HG03469 (cell line): Measurements from ENCODE around the gene GRIK3.
"Not testable (repeated sequence)": the region's sequence is repeated elsewhere in the genome, so short reads cannot be mapped to it uniquely, and the experiment has no call there.

Source experiments
- ATAC-seq: cut with Tn5 transposase; IDR thresholded peaks from one replicate; pipeline ENCODE4 v1.9.1; 2021; ENCODE audit warnings: mild to moderate bottlenecking, moderate library complexity, moderate number of reproducible peaks; ENCODE audit not compliant: unreplicated experiment

Gene GRIK3

DNA sequence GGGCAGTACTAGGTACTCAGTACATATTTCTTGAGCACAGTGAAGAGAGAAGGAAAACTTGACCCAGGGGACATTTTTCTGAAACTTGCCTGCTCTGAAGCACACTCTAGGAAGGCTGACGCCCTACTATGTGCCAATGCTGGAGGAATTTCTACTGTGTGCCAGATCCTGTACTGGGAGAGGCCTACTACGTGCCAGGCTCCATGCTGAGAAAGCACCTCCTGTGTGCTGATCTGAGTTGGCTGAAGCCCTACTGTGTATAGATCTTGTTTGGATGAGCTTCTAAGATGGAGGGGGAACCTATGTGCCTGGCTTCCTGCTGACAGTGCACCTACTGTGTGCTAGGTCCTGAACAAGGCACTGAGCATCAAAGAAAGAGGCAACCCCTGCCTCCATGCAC is 86.2 kb downstream of the GRIK3 start:
- no peak for ATAC-seq

DNA sequence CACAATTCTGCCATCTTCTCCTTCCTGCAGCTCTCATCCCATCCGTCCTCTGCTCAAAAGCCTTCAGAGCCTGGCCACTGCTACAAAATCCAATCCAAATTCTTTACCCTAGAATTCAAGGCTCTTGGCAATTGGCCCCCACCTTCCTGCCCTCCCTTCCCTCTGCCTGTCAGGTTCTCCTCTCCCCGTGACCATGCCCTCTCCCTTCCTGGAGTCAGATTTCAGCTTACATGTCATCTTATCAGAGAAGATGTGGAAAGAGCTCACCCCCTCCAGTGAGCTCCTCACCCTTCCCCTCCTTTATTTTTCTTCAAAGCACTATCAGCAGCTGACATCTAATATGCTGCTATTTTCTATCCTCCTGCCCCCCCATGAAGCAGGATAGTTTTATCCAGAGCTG is 86.9 kb downstream of the GRIK3 start:
- ATAC-seq = no peak

DNA sequence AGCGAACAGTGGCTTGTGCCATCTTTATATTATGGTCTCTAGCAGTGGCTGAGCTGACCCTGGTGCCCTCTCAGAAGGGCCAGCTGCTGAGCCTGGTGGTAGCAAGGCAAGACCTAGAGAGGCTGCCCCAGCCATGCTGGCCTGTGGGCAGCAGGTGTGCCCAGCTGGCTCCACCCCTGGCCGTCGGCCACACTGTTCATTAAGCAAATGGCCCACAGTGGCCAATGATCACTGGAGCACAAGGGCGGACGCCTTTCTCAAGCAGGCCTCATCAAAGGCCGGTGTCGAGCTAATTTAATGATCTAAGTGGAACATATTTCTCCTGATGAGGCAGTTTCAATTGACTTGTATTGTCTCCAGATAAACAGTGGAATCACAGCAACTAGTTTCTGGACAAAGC is 89.4 kb downstream of the GRIK3 start:
- no peak for ATAC-seq

DNA sequence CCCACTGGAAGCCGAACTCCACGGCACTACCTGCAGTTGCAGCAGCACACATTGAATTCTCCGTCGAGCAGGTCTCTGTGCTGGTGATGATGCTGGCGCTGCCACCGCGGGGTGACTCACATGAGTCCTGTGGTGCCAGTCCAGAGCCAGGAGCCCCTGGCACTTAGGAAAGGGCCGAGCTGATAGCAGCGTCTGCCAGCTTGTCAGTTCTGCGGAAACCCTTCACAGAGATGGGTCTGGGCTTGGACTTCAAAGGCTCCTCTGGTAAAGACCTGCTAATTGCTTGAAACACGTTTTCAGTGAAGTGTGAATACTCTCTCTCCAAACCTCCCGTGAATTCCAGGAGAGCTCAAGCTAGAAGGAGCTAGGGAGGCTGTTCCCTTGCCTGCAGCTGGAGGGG is 92.2 kb downstream of the GRIK3 start:
- no peak for ATAC-seq

DNA sequence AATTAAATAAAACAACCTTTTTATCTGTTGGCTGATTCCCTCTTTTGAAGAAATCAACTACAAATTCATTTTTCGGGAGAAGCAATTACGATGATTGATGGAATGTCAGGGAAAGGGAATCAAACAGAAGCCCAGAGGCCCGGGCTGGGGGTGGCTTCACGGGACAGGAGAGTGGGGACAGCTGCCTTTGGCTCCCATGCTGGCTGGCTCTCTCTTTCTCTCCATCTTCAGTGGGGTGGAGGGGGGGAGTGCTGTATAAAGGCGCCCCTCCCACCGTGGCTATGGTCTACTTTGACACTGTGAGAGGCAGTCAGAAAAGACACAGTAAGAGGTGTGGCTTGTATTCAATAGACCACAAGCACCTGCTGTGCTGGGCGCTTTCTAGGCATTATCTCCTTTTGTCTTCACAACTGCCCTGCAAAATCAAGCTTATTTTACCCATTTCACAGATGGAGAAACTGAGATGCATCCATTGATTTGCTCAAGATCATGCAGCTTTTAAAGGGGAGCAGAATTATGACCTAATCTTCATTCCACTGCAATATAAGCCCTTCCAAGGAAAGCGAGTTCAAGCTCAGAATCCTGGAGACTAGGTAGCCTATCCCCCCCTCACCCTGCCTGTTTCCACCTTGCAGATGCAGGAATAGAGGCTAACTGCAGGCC is 92.9 kb downstream of the GRIK3 start:
- ATAC-seq = no peak

DNA sequence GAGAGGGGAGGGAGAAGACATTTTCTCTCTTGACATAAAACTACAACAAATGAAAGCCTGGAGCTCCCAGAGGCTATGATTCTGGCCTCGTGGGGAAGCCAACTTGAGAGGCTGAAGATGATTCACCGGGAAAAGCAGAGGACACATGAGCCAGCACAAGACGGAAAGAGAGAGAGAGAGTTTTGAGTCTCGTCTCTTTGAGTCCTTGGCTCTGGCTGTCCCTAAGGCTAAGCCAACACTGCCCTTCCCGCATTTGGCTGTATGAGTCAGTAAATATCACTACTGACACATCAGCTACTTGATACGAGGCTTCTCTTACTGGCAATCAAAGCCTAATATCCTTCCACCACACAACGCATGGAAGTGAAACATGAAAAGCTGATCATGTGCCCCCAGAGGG is 95.5 kb downstream of the GRIK3 start:
- ATAC-seq = no peak

DNA sequence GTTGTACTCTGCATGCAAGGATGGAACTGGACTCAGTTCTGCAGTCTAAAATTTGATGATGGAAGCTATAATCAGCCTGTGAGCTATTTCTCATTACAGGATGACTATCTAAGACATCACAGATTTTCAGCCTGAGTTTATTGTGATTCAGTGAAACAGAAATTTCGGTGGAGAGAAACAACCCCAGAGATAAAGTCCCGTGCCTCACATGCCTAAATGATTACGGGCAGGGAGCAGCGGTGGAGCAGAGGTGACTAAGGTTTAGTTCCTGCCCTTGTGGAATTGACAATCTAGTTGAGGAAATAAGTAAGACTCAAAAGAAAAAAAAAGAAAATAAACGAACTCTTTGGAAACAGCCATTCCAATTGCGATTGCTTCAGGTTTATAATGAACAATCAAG is 96.9 kb downstream of the GRIK3 start:
- ATAC-seq = no peak

DNA sequence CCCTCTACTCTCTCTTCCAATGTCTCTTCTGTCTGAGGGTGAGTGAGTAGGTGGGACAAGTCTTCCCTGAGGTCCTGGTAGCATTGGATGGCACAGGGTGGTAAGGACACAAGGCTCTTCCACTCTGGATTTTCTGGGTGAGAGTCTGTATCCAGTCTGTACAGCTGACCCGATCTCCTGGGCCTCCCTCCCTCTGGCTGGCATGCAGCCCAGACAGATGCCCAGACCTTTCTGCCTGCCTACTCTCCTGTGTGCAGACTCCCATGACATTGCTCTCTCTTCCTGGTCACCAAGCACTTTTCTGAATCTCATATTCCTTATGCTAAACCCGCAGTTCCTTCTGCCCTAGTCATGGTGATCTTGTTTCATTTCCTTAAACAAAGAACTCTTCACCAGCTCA is 100.3 kb downstream of the GRIK3 start:
- no peak for ATAC-seq

DNA sequence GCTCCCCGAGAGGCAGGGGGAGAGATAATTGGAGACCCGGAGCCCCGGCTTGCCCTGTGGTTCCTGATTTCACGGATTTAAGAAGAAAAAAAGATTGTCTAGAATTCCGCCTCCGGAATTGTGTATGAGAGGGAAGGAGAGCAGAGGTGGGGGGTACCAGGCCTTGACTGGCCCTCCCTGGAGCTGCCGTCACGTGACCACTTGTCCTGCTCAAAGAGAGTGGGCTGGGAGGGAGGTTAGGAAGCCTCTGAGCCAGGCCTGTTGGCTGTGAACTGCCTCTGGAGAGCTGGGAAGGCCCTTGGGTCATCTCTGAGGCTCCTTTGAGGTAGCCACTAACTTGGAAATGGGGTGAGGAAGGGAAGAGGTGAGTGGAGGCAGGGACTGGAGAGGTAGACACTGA is 106.5 kb downstream of the GRIK3 start:
- ATAC-seq = no peak

DNA sequence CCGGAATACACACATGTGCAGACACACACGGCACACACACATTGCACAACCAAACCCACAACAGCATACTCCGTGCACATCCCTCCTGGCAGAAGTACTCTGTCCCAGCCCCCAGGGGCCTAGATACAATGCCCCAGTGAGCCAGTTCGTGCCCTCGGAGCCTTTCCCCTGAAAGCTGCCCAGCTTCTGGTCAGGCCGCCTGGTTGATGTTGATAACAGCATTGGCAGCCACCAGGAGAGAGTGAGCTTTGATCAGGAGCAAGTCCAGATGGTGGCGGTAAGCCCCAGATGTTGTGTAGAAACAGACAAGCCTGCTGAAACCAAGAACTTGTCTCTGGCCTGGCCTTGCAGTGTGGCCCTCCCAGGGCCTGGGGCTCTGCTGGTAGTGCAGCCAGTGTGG is 109.1 kb downstream of the GRIK3 start:
- no peak for ATAC-seq

DNA sequence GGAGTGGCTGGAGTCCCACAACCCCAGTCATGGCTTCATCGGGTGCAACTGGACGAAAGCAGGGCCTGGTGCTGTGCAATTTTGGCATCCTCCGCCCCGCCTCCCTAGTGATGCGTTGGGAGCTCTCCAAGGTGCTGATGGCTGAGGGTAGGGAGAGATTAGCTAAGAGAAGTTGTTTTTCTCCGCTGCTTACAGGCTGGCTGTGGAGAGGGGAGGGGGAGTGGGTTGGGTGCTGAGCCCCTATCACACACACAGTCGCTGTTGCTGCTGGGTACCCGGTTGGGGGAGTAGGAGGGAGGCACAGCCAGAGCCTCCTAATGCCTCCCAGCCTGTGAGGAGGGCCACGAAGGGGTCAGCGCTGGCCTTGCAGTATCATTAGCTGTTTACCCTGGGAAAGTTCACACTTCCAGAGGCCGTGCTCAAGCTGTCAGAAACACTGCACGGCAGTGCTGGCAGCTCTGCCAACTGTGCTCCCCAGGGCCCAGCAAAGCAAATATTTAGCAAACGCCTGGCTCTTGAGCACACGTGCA is 110.0 kb downstream of the GRIK3 start:
- no peak for ATAC-seq

DNA sequence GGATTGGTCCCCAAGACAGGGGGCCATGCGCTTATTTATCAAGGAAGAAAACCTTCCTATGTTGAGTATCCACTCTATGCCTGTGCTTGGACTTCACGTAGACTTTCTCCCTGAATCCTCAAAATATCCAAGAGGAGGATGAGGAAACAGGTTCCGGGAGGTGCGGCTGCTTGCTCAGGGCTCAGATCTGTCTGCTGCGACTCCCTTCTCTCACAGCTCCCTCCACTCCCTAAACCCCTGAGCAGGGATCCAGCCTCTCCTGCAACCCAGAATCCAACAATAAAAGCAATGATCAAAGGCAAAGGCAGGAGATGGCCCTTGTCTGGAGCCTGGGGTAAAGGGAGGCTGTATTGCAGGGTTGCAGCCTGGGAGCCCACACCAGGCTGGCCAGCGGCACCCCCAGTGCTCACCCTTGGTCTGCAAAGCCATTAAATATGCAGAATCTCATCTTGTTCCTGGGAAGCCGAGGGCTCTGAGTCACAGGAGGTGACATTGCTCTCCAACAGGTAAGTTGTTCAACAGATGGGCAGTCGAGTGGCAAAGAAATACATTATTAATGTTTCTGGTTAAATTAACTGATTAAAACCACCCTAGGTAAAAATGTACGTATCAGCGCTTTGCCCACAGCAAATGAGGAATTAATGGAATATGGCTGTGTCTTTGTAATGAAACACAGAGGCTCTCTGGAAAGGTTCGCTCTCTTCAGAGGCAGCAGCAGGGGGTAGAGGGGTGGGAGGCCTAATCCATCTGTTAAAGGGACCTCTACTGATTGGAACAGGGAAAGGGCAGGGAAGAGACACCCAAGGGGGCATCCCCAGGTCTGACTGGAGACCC is 111.5 kb downstream of the GRIK3 start:
- no peak for ATAC-seq

DNA sequence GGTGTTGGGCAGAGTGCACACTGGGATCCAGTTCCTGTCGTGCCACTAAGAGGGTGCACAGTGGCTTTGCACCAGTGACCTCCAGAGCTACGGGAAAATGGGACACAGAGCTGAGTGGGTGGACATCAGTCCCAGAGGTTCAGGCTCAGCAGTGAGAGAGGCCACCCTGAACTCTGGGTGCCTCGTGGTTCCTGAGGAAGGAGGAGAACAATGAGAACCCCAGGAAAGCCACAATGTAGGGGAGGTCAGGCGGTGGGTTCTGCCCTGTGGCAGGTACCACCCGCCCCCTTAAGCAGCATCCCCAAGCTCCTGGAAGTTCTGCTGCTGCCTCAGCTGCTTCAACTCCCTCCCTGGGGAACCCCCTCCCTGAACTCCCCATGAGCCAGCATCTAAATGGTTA is 112.2 kb downstream of the GRIK3 start:
- ATAC-seq = no peak

DNA sequence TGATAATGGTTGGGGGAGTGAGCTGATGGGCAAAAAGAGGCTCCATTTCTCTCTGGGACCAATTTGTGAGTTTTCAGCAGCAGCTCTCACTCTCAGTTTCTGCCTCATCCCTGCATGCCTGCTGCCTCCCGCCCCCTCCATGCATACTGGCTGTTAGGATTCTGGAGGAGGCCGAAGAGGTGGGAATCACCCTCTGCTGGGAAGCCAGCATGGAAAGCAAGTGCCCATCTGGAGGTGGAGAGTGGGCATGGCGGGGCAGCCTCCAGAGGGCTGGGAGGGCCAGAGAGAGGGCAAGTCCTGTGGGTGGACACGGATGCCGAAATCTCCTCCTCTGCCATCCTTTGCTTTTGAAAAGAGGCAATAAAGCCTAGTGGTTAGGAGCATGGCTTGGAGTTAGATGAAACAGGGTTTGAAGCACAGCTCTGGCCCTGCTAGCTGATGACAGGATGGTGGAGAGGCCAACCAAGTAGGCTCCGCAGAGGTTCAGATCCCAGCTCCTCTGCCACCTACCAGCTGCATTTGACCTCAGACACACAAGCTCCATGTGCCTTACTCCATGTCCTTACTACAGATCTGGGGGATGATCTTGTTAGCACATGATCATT is 113.4 kb downstream of the GRIK3 start:
- ATAC-seq = no peak

DNA sequence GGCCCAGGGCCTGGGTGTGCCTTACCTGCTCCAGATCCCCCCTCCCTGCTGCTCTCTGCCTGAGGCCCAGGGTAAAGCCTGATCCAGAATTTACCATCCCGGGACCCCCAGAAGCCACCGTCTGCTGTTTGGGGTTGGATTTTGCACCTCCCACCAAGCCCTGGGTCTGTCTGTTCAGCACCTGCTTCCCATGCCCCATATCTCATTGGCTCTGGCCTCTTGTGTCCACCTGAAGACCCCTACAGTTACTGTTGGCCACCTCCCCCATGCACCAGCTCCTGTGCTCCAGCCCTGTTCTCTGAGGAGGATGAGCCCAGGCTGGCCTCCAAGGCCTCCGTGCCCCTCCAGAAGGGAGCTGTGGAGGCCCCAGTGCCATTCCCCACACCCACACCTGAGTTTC is 113.9 kb downstream of the GRIK3 start:
- no peak for ATAC-seq

DNA sequence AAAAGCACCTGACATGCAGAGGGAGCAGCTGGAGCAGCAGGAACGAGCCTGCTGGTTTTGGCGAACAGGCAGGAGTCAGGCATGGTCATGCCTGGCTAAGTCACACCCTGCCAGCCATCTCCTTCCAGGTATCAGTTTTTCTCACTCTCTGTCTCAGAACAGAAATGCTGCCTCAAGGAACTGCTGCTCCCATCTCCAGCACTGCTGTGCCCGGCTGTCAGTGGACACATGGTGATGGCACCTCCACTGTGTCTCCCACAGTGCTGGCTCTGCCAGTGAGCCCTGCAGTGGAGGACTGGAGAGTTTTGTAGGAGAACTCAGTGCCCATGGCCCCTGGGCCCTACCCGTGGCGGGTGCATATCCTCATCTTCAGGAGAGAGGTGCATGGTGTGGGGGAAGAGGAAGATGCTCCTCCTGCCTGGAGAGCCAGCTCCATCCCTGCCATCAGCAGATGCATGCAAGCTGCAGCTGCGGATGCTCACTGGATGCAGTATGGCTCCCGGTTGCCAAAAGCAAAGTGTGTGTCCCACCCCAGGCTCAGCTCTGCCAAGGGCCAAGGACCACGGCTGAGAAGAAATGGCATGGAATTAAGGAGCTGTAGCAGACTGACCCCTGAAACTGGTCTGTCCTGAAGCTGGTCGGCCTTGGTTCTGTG is 114.7 kb downstream of the GRIK3 start:
- ATAC-seq = no peak

DNA sequence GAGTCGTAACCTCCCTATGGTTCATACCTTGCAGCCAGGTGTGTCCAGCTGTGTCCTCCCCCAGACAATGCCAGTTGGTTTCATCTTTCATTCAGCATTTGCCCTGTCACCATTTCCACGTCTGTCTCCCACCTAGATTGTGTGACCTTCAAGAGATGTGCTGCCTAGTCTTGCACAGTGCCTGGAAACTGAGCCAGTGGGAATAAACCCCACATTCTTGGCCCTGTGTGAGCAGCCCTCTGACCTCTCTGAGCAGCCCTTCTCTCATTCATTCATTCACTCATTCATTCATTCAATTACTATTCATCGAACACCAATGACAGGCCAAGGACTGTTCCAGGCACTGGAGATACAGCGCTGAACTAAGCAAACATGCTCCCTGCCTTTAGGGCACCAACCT is 115.7 kb downstream of the GRIK3 start:
- ATAC-seq = no peak

DNA sequence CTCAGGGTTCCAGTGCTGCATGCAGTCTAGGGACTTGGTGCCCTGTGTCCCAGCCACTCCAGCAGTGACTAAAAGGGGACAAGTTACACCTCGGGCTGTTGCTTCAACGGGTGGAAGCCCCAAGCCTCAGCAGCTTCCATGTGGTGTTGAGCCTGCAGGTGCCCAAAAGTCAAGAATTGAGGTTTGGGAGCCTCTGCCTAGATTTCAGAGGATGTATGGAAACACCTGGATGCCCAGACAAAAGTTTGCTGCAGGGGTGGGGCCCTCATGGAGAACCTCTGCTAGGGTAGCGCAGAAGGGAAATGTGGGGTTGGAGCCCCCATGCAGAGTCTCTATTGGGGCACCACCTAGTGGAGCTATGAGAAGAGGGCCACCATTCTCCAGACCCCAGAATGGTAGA is 117.8 kb downstream of the GRIK3 start:
- ATAC-seq = not testable (repeated sequence)

DNA sequence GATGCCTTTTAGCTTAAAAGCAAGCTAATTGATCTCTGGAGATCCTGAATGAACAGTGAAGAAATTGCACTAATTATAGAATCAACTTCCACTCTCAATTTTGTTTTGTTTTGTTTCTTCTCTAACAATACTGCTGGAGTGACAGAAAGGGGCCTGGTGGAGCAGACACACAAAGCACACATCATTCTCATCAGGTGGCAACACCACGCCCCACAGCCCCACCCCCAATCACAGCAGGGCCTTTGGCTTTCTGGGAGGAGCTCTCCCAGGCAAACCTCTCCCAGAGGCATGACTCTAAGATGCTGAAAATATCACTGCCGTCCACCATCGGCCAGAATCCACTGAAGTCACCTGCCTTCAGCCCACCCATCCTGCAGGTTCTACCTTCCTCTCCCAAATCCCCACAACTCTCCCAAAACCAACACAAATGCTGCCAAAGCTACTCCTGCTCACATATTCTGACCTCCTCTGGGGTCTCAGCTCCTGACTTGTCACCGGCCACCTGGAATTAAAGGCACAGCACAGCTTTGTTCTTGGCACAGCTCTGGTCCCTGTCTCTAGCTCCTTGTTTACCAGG is 120.7 kb downstream of the GRIK3 start:
- no peak for ATAC-seq

DNA sequence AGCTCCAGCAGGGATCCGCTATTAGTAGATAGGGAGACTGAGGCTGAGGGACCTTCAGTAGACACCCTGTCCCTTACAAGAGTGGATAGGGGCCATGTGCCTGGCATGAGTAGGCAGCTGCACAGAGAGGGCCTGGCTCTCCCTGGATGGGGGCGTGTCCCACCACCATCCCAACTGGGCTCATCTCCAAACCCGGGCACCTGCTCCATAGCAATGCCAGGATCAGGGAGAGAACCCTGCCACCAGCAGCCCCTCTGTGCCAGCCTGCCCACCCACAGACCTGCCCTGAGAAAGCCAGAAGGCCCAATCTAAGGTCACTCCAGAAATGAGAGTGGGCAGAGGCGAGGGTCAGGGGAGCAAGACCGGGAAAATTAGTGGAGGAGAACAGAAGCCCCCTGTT is 121.3 kb downstream of the GRIK3 start:
- ATAC-seq = no peak

DNA sequence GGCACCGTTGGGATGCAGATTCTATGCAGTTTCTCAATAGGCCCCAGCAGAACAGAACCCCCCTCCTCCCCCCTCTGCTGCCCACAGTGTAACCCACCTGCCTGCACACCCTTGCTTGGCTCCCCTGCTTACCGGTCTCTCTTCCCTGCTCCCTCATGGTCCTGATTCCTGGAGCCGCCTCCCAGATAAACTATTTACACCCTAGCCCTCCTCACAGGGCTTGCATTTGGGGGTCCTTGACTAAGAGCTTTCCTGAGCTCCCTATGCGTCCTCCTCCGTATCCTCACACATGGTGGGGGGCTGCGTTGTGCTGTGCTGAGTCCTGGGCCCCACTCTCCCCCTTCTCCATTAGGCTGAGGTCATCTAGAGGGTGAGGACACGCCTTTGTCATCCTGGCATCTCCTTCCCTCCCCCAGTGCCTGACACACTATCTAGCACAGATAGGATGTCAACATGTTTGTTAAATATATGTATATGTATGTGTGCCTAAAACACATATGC is 121.9 kb downstream of the GRIK3 start:
- ATAC-seq = no peak
